ENCODE results near the gene PIWIL4. TPM values are rescaled to one million over a fixed set of nuclear protein-coding genes. Genes with fewer than 3 reads are reported as not detected.
"Not testable (repeated sequence)": the region's sequence is repeated elsewhere in the genome, so short reads cannot be mapped to it uniquely, and the experiment has no call there.

The PIWIL4 gene
- total RNA-seq, 3 donors from 2014 or later: 4.8 to 6.7 (median 5.6) TPM

DNA sequence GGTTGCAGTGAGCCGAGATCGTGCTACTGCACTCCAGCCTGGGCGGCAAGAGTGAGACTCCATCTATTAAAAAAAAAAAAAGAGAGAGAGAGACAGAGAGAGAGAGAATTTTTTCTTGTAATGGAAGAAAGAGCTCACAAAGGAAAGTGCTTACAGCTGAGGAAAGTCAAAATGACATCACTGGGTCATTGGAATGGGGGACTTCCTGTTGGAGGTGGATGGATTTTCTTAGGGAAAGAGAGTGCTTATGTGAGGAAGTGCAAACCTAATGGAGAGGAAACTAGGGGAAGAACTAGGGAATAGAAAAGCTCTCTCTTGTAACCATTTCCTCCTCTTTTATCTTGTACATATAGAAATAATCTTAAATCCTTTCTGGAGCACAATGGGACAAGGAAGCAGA is 6.3 kb upstream of the PIWIL4 start:
- Histone ChIP-seq H3K36me3 (no peaks in the 10 kb centered on the region), H3K9me3 (no peaks in the 10 kb centered on the region), H3K27me3 (no peaks in the 10 kb centered on the region), H3K4me3 (no peak overlapping the region), H3K4me1 (no peaks in the 10 kb centered on the region), H3K27ac (no peak overlapping the region)
- no peak for DNase-seq (ENCODE audit: low spot score in 2 of 2)
- intact Hi-C loops (cut with DNase I; ENCODE audit: low total_unique reads): no loop called here
- TF ChIP-seq POLR2AphosphoS5 (IDR thresholded peaks at IDR 0.05) (no peak), POLR2A (IDR thresholded peaks at IDR 0.05) (no peak)
- TF ChIP-seq, protein P1, sequence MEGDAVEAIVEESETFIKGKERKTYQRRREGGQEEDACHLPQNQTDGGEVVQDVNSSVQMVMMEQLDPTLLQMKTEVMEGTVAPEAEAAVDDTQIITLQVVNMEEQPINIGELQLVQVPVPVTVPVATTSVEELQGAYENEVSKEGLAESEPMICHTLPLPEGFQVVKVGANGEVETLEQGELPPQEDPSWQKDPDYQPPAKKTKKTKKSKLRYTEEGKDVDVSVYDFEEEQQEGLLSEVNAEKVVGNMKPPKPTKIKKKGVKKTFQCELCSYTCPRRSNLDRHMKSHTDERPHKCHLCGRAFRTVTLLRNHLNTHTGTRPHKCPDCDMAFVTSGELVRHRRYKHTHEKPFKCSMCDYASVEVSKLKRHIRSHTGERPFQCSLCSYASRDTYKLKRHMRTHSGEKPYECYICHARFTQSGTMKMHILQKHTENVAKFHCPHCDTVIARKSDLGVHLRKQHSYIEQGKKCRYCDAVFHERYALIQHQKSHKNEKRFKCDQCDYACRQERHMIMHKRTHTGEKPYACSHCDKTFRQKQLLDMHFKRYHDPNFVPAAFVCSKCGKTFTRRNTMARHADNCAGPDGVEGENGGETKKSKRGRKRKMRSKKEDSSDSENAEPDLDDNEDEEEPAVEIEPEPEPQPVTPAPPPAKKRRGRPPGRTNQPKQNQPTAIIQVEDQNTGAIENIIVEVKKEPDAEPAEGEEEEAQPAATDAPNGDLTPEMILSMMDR (IDR thresholded peaks at IDR 0.05): no peak

DNA sequence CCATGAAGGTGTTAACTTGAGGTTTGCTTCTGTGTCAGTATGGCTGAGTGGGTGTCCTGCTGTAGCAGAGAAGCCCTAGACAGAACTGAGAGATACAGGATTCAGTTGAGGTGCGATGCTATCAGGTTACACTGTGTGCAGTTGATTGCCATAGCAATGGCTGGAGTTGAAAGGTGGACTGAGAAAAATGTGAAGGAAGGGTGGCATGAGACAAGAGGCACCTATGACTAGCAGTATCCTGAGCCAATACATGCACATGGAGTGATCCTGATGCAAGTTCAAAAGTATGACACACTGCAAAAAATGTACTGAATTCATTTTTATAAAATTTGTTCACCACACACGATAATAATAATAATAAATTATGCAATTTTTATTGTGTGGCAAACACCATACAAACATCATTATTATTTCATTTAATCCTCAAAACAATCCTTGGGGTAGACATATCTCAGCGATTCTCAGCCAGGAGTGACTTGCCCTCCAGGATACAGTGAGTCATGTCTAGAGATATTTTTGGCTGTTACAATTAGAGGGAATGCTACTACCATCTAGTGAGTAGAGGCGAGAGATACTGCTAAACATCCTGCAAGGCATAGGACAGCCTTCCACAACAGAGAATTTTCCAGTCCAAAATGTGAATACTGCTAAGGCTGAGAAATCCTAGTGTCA is 3.9 kb upstream of the PIWIL4 start:
- H3K4me1 ChIP-seq: no peaks in the 10 kb centered on the region
- no peaks in the 10 kb centered on the region for H3K36me3 ChIP-seq
- no peak overlapping the region for H3K4me3 ChIP-seq
- DNase-seq (ENCODE audit: low spot score in 2 of 2): no peak
- no peaks in the 10 kb centered on the region for H3K27me3 ChIP-seq
- no peaks in the 10 kb centered on the region for H3K9me3 ChIP-seq
- no peak overlapping the region for H3K27ac ChIP-seq
- TF ChIP-seq, protein P1 (IDR thresholded peaks at IDR 0.05): no peak
- TF ChIP-seq POLR2AphosphoS5 (IDR thresholded peaks at IDR 0.05) (no peak), POLR2A (IDR thresholded peaks at IDR 0.05) (no peak)
- intact Hi-C loops (cut with DNase I; ENCODE audit: low total_unique reads): no loop called here

DNA sequence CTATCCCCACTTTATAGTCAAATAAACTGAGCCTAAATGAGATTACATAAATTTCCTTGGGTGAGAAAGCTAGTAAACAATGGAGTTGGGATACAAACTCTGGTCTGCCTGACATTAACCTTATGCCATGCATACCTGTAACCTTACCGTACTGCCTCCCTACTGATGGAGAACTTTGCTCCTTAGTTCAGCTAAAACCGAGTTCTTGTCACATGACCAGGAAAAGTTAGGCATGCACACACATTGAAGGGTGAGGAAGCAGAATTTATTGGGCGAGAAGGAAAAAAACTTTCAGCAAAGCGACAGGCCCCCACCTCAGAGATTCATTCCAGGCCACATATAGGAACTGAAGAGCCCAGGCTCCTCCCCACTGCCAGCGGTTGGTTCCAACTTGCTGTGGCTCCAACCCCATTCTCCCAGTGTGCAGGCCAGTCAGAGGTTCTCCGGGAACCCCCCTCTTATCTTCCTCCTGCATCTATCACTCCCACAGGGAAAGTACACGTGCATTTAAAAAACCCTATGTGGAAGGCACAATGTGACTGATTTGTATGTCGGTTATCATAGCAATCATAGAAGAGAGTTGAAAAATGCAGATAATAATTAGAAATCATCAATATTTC is 3.2 kb upstream of the PIWIL4 start:
- H3K4me3 ChIP-seq: no peak overlapping the region
- H3K27ac ChIP-seq: no peak overlapping the region
- no peaks in the 10 kb centered on the region for H3K4me1 ChIP-seq
- no peaks in the 10 kb centered on the region for H3K27me3 ChIP-seq
- intact Hi-C loops (cut with DNase I; ENCODE audit: low total_unique reads): no loop called here
- no peak for DNase-seq (ENCODE audit: low spot score in 2 of 2)
- no peaks in the 10 kb centered on the region for H3K9me3 ChIP-seq
- TF ChIP-seq, protein P1 (IDR thresholded peaks at IDR 0.05): no peak
- TF ChIP-seq POLR2AphosphoS5 (IDR thresholded peaks at IDR 0.05) (no peak), POLR2A (IDR thresholded peaks at IDR 0.05) (no peak)
- no peaks in the 10 kb centered on the region for H3K36me3 ChIP-seq

DNA sequence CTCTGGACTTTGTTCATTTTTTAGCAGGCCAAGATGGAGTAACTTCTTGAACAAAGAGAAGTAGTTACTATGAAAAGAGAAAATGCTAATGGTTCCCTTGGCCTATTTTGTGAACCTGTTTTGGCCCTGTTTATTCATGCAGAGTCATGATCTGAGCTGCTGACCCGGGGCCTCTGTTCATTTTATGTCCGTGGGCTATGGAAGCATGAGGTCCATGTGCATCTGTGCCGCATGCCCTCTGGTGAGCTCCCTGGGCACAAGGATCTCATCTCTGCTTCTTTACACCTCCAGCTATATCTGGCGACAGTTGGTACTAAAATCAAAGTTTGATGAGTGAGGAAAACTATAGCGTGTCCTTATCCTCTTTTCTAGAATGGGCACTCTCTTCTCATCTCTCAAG is 1.0 kb downstream of the PIWIL4 start:
- TF ChIP-seq POLR2A (IDR thresholded peaks at IDR 0.05): no peak
- no peak for TF ChIP-seq POLR2AphosphoS5 (IDR thresholded peaks at IDR 0.05)
- TF ChIP-seq, protein P1 (IDR thresholded peaks at IDR 0.05): no peak
- Histone ChIP-seq H3K4me1 (no peaks in the 10 kb centered on the region), H3K4me3 (no peak overlapping the region), H3K36me3 (no peaks in the 10 kb centered on the region), H3K9me3 (no peaks in the 10 kb centered on the region), H3K27ac (no peak overlapping the region), H3K27me3 (no peaks in the 10 kb centered on the region)
- DNase-seq (ENCODE audit: low spot score in 2 of 2): no peak
- intact Hi-C loops (cut with DNase I; ENCODE audit: low total_unique reads): no loop called here

DNA sequence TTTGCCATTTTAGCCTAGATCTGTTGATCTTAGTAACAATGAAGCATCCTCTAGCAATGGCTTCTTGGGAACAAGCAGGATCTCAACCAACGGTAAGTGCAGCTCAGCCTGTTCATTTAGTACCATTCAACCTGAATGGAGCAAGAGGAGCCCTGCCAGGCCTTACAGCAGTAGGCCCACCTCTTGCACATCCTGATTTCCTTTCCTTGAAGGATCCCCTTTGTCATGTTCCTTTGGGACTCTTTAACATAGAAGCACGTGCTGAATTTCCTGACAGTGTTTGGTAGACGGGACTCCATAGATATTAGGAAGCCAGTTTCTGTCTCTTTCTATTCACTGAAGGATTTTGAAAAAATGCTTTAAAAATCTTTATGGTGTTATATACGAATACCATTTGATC is 1.5 kb downstream of the PIWIL4 start:
- Histone ChIP-seq H3K9me3 (no peaks in the 10 kb centered on the region), H3K36me3 (no peaks in the 10 kb centered on the region), H3K27ac (no peak overlapping the region), H3K4me3 (no peak overlapping the region), H3K27me3 (no peaks in the 10 kb centered on the region), H3K4me1 (no peaks in the 10 kb centered on the region)
- TF ChIP-seq POLR2A (IDR thresholded peaks at IDR 0.05) (no peak), POLR2AphosphoS5 (IDR thresholded peaks at IDR 0.05) (no peak)
- TF ChIP-seq, protein P1 (IDR thresholded peaks at IDR 0.05): no peak
- DNase-seq (ENCODE audit: low spot score in 2 of 2): no peak
- intact Hi-C loops (cut with DNase I; ENCODE audit: low total_unique reads): no loop called here

DNA sequence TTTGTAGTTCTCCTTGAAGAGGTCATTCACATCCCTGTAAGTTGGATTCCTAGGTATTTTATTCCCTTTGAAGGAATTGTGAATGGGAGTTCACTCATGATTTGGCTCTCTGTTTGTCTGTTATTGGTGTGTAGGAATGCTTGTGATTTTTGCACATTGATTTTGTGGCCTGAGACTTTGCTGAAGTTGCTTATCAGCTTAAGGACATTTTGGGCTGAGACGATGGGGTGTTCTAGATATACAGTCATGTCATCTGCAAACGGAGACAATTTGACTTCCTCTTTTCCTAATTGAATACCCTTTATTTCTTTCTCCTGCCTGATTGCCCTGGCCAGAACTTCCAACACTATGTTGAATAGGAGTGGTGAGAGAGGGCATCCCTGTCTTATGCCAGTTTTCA is 5.8 kb downstream of the PIWIL4 start:
- intact Hi-C loops (cut with DNase I; ENCODE audit: low total_unique reads); H3K36me3 ChIP-seq; H3K27ac ChIP-seq; DNase-seq (ENCODE audit: low spot score in 2 of 2); H3K4me1 ChIP-seq; H3K27me3 ChIP-seq; H3K9me3 ChIP-seq; H3K4me3 ChIP-seq: not testable (repeated sequence)

Data from breast epithelium (tissue), 4 donors.